Muscle of leg (tissue), 9 donors: Measurements from ENCODE around the gene GXYLT1. TPM values are rescaled to one million over a fixed set of nuclear protein-coding genes. Genes with fewer than 3 reads are reported as not detected.

Experiments used
- polyA plus RNA-seq, 8 donors: library from polyadenylated mRNA; unstranded; fragments of 120-200 nt; gene quantifications; one replicate each; pipeline versions ENCODE4 v1.2.1 to v1.2.3, GENCODE V29; 2013; ENCODE audit warnings: inconsistent platforms in 1 of 8, low replicate concordance in 1 of 8; ENCODE audit not compliant: insufficient read length in 8 of 8, insufficient read depth in 1 of 8
- total RNA-seq: library from RNA; stranded (reverse); fragments of 120-200 nt; gene quantifications from one replicate; pipeline ENCODE4 v1.2.4, GENCODE V29; 2013

GXYLT1 gene
- total and polyA plus RNA-seq, 9 donors, result 9.4 to 22.0 (median 14.2) TPM

Other genes starting within 250 kb of the GXYLT1 start
- gene YAF2, start 93.4 kb upstream of the GXYLT1 start, total RNA-seq, result 33.2 TPM
- gene YAF2, start 93.4 kb upstream of the GXYLT1 start, polyA plus RNA-seq, result 10 to 100 TPM; 21.7 to 28.2 (median 24.9) TPM
- gene ZCRB1, start 181.2 kb upstream of the GXYLT1 start, total RNA-seq, result 81.8 TPM
- 10 to 100 TPM; 67.5 to 92.2 (median 77.9) TPM for gene ZCRB1, start 181.2 kb upstream of the GXYLT1 start, polyA plus RNA-seq
- 57.5 TPM for gene PPHLN1, start 181.3 kb upstream of the GXYLT1 start, total RNA-seq
- 10 to 100 TPM; 52.4 to 62.5 (median 57.6) TPM for gene PPHLN1, start 181.3 kb upstream of the GXYLT1 start, polyA plus RNA-seq